NAMALWA (cell line): Measurements from ENCODE around the gene ERICH6.

ENCODE experiments used
- DNase-seq: peaks from one replicate; pipeline ENCODE4 v3.0.0-alpha.2; 2015; ENCODE audit warnings: low spot score

Gene ERICH6

DNA sequence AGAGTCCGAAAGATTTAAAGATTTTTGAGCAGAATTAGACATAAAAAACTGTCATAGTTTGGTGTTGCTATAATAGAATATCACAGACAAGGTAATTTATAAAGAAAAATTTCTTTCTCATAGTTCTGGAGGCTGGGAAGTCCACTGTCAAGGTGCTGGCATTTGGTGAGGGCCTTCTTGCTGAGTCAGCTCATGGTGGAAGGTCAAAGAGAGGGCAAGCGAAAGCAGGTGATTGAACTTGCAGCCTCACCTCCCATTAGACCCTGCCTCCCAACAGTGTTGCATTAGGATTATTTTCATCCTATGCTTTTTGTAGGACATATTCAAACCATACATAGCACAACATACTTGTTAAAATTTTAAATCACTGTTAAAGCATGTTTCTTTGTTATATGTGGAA lies 90.7 kb downstream of the ERICH6 start:
- DNase-seq = no peak

DNA sequence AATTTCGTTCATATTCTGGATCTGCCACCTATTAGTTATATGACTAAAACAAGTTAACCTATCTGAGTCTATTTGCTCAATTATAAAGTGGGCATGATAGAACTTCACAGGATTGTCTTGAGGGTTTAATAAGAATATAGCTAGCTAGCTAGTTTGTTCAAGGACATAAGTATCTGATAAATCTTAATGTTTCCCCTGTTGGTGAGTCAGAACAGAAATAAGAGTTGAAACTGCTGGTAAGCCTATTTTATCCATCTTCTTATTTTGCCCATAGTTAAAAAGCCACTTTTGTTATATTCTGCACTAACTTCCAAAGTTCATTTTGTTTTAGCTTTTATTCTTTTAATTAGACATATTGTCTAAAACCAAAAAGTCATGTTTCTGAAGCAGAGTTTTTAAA lies 91.2 kb downstream of the ERICH6 start:
- no peak for DNase-seq

DNA sequence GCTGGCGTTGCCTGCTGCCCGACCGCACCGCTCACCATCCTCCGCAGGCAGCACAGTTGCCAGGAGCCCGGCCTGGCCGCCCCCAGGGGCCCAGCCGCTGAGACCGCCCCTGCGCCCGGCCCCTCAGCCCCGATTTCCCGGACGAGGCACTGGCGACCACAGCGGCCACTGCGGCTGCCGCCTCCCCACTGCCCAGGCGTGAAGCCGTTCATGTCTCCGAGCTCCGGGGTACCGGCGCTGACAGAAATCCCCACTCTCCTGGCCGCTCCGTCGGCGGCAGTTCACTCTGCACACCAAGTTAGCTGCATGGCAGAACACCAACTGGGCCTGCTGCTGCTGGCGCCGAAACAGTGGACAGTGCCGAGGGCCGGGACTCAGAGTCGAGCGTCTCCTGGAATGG lies 92.1 kb downstream of the ERICH6 start:
- no peak for DNase-seq

DNA sequence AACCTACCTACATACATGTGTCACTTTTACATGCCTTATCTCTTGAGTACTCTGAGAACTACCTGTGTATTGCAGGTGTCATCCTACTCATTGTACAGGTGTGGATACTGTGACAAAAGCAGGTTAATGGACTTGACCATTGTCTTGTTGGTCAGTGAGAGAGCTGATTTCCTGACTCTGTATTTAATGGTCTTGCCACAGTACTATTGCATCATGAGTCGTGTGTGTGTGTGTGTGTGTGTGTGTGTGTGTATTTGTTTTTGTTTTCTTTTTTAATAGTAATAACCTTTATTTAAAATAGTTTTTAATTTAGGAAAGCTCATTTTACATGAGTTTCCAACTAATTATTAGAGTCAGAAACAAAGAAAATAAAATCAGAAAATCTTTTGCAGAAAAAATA lies 92.9 kb downstream of the ERICH6 start:
- DNase-seq = no peak

DNA sequence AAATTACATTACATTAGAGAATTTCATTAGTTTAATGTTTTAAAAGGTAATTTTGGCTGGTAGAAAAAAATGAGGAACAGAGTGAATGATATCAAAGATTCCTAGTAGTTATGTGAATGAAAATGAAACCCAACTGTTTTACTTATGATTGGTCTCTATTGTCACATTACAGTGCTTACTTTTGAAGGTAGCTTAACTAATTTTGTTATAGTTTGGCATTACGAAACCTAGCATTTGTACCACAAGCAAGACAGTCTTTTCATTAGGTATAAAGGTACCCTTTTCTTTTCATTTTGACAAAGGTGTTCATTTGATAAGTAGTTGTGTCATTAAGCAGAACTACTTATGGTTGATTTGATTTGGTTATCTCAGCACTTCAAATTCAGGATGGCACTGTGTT lies 93.7 kb downstream of the ERICH6 start:
- no peak for DNase-seq
